ENCODE data around the gene AUH.

The AUH gene

GRCh38 chr9:91305596-91306295 lies 56.0 kb downstream of the AUH start:
- TF ChIP-seq CTCF (conservative IDR thresholded peaks at IDR 0.05) = no peak
- no peak overlapping the region for H3K27ac ChIP-seq

GRCh38 chr9:91303741-91304415 lies 57.8 kb downstream of the AUH start:
- H3K27ac ChIP-seq = no peak overlapping the region
- TF ChIP-seq CTCF (conservative IDR thresholded peaks at IDR 0.05) = no peak

- H3K27ac ChIP-seq = no peak overlapping the region
- TF ChIP-seq CTCF (conservative IDR thresholded peaks at IDR 0.05) = no peak
Measured at GRCh38 chr9:91302831-91303230, 58.9 kb downstream of the AUH start.

GRCh38 chr9:91301161-91301560 lies 60.6 kb downstream of the AUH start:
- H3K27ac ChIP-seq = no peak overlapping the region
- no peak for TF ChIP-seq CTCF (conservative IDR thresholded peaks at IDR 0.05)

- no peak for TF ChIP-seq CTCF (conservative IDR thresholded peaks at IDR 0.05)
- no peak overlapping the region for H3K27ac ChIP-seq
Measured at GRCh38 chr9:91298311-91298710, 63.4 kb downstream of the AUH start.

GRCh38 chr9:91297306-91297705 lies 64.4 kb downstream of the AUH start:
- TF ChIP-seq CTCF (conservative IDR thresholded peaks at IDR 0.05) = no peak
- no peak overlapping the region for H3K27ac ChIP-seq

- TF ChIP-seq CTCF (conservative IDR thresholded peaks at IDR 0.05) = no peak
Measured at GRCh38 chr9:91296354-91296753, 65.4 kb downstream of the AUH start.

More at GRCh38 chr9:91296354-91296753, 65.4 kb downstream of the AUH start:
- no peak overlapping the region for H3K27ac ChIP-seq
